ENCODE data around the gene GDPD2. TPM values are rescaled to one million over a fixed set of nuclear protein-coding genes. Genes with fewer than 3 reads are reported as not detected.

Gene GDPD2
- total and polyA plus RNA-seq, 2 donors from 2014 or later = 2.5 to 7.0 TPM

- FAIRE-seq (no peak), DNase-seq (no peak)
- Histone ChIP-seq H3K9ac (ENCODE audit: low read length in 3 of 3) (no peak overlapping the region), H3K27me3 (ENCODE audit: control insufficient read depth, insufficient read depth, low read length) (peaks cover 2% of the 10 kb centered on the region), H3K4me1 (ENCODE audit: control insufficient read depth in 2 of 3, insufficient read depth in 2 of 3, low read depth in 1 of 3, low read length in 3 of 3) (no peaks in the 10 kb centered on the region), H3K9me3 (ENCODE audit: control insufficient read depth in 2 of 3, insufficient read depth in 1 of 3, low read length in 3 of 3) (no peaks in the 10 kb centered on the region), H3K27ac (ENCODE audit: low read depth in 2 of 2, low read length in 2 of 2) (no peak overlapping the region), H3K4me3 (ENCODE audit: low read length in 3 of 3) (no peak overlapping the region), H3K36me3 (ENCODE audit: control insufficient read depth in 2 of 3, insufficient read depth in 3 of 3, low read length in 3 of 3) (no peaks in the 10 kb centered on the region)
- intact Hi-C loops (cut with DNase I) = no loop called here
- no peak for TF ChIP-seq CTCF (IDR thresholded peaks at IDR 0.05; ENCODE audit: borderline replicate concordance, extremely low read depth, insufficient read depth)
Measured at GRCh38 chrX:70446380-70447350, 23.6 kb downstream of the GDPD2 start.

- intact Hi-C loops (cut with DNase I) = no loop called here
- H3K4me3 ChIP-seq (ENCODE audit: low read length in 3 of 3) = no peak overlapping the region
Measured at GRCh38 chrX:70449457-70449966, 26.4 kb downstream of the GDPD2 start.

GRCh38 chrX:70452143-70452733, 29.1 kb downstream of the GDPD2 start:
- peak; percentile 57 to 82 (median 69) for DNase-seq
- peak overlapping the region in 1 of 3 donors; percentile 40 for H3K9ac ChIP-seq (ENCODE audit: low read length in 3 of 3)

More at GRCh38 chrX:70449457-70449966, 26.4 kb downstream of the GDPD2 start:
- Histone ChIP-seq H3K9ac (ENCODE audit: low read length in 3 of 3) (no peak overlapping the region), H3K36me3 (ENCODE audit: control insufficient read depth in 2 of 3, insufficient read depth in 3 of 3, low read length in 3 of 3) (no peaks in the 10 kb centered on the region), H3K27me3 (ENCODE audit: control insufficient read depth, insufficient read depth, low read length) (no peaks in the 10 kb centered on the region), H3K27ac (ENCODE audit: low read depth in 2 of 2, low read length in 2 of 2) (no peak overlapping the region), H3K4me1 (ENCODE audit: control insufficient read depth in 2 of 3, insufficient read depth in 2 of 3, low read depth in 1 of 3, low read length in 3 of 3) (no peaks in the 10 kb centered on the region), H3K9me3 (ENCODE audit: control insufficient read depth in 2 of 3, insufficient read depth in 1 of 3, low read length in 3 of 3) (no peaks in the 10 kb centered on the region)
- DNase-seq = no peak
- no peak for FAIRE-seq
- no peak for TF ChIP-seq CTCF (IDR thresholded peaks at IDR 0.05; ENCODE audit: borderline replicate concordance, extremely low read depth, insufficient read depth)

More at GRCh38 chrX:70452143-70452733, 29.1 kb downstream of the GDPD2 start:
- intact Hi-C loops (cut with DNase I) = no loop called here
- no peaks in the 10 kb centered on the region for H3K36me3 ChIP-seq (ENCODE audit: control insufficient read depth in 2 of 3, insufficient read depth in 3 of 3, low read length in 3 of 3)
- no peaks in the 10 kb centered on the region for H3K27me3 ChIP-seq (ENCODE audit: control insufficient read depth, insufficient read depth, low read length)
- no peaks in the 10 kb centered on the region for H3K9me3 ChIP-seq (ENCODE audit: control insufficient read depth in 2 of 3, insufficient read depth in 1 of 3, low read length in 3 of 3)
- peak; percentile 50 for TF ChIP-seq CTCF (IDR thresholded peaks at IDR 0.05; ENCODE audit: borderline replicate concordance, extremely low read depth, insufficient read depth)
- peak overlapping the region; percentile 24 to 63 (median 54) for H3K4me3 ChIP-seq (ENCODE audit: low read length in 3 of 3)
- no peak overlapping the region for H3K27ac ChIP-seq (ENCODE audit: low read depth in 2 of 2, low read length in 2 of 2)
- FAIRE-seq = no peak
- peaks cover 0 to 3% (median 0%) of the 10 kb centered on the region in 3 donors for H3K4me1 ChIP-seq (ENCODE audit: control insufficient read depth in 2 of 3, insufficient read depth in 2 of 3, low read depth in 1 of 3, low read length in 3 of 3)

Data from kidney (tissue), 14 donors.